ENCODE data around the gene CACNA1A.

Gene CACNA1A

GRCh38 chr19:13163609-13164342, 342.5 kb downstream of the CACNA1A start:
- DNase-seq (ENCODE audit: low read depth), result peak; percentile 81
- H3K4me3 ChIP-seq (ENCODE audit: low read length), result peak overlapping the region; percentile 20

GRCh38 chr19:13162724-13163608, 343.3 kb downstream of the CACNA1A start:
- H3K4me3 ChIP-seq (ENCODE audit: low read length), result peak overlapping the region; percentile 38
- peak; percentile 92 for DNase-seq (ENCODE audit: low read depth)
- TF ChIP-seq CTCF (conservative IDR thresholded peaks at IDR 0.05; ENCODE audit: low read depth, low read length), result no peak

More at GRCh38 chr19:13163609-13164342, 342.5 kb downstream of the CACNA1A start:
- TF ChIP-seq CTCF (conservative IDR thresholded peaks at IDR 0.05; ENCODE audit: low read depth, low read length), result no peak

GRCh38 chr19:13160557-13160956, 345.7 kb downstream of the CACNA1A start:
- no peak for TF ChIP-seq CTCF (conservative IDR thresholded peaks at IDR 0.05; ENCODE audit: low read depth, low read length)
- no peak overlapping the region for H3K4me3 ChIP-seq (ENCODE audit: low read length)
- DNase-seq (ENCODE audit: low read depth), result no peak

GRCh38 chr19:13159713-13160112, 346.6 kb downstream of the CACNA1A start:
- TF ChIP-seq CTCF (conservative IDR thresholded peaks at IDR 0.05; ENCODE audit: low read depth, low read length), result no peak
- H3K4me3 ChIP-seq (ENCODE audit: low read length), result no peak overlapping the region
- DNase-seq (ENCODE audit: low read depth), result no peak

All from retinal pigment epithelial cell (primary cell).